NCI-H345 treated with DMSO at 0.1 percent for 48 hours (cell line): ENCODE measurements around the gene TNFSF13B.

Experiments used
- DNase-seq: peaks from one replicate; lab custom pipeline; 2025; ENCODE audit not compliant: unreplicated experiment; lab: John Stamatoyannopoulos, UW

The TNFSF13B gene

GRCh38 chr13:108342369-108343289, 73.1 kb downstream of the TNFSF13B start:
- peak; percentile 5 for DNase-seq

- no peak for DNase-seq
Measured at GRCh38 chr13:108345016-108345415, 75.5 kb downstream of the TNFSF13B start.

GRCh38 chr13:108346376-108346775, 76.9 kb downstream of the TNFSF13B start:
- DNase-seq = no peak

GRCh38 chr13:108349269-108349668, 79.8 kb downstream of the TNFSF13B start:
- DNase-seq = no peak

- no peak for DNase-seq
Measured at GRCh38 chr13:108350579-108350978, 81.1 kb downstream of the TNFSF13B start.

GRCh38 chr13:108352599-108352998, 83.1 kb downstream of the TNFSF13B start:
- DNase-seq = no peak

GRCh38 chr13:108357228-108357627, 87.7 kb downstream of the TNFSF13B start:
- DNase-seq = no peak
